Skeletal muscle satellite cell (primary cell): ENCODE measurements around the gene AGFG2. TPM values are rescaled to one million over a fixed set of nuclear protein-coding genes. Genes with fewer than 3 reads are reported as not detected.
"Not testable (repeated sequence)": the region's sequence is repeated elsewhere in the genome, so short reads cannot be mapped to it uniquely, and the experiment has no call there.

Experiments
- H3K27me3 ChIP-seq: 2 replicates; pipeline ENCODE4 v1.7.0; 2013; ENCODE audit warnings: low read length; ENCODE audit not compliant: control insufficient read depth, insufficient read depth
- H3K36me3 ChIP-seq: 2 replicates; pipeline ENCODE4 v1.7.0; 2013; ENCODE audit warnings: mild to moderate bottlenecking, control low read depth, low read length; ENCODE audit not compliant: insufficient read depth
- H3K4me1 ChIP-seq: 2 replicates; pipeline ENCODE4 v1.7.0; 2013; ENCODE audit warnings: low read length; ENCODE audit not compliant: control insufficient read depth, insufficient read depth
- H3K4me2 ChIP-seq: 2 replicates; pipeline ENCODE4 v1.7.0; 2013; ENCODE audit warnings: mild to moderate bottlenecking, low read length
- H3K4me3 ChIP-seq: 2 replicates; pipeline ENCODE4 v1.7.0; 2013; ENCODE audit warnings: low read length
- H3K9ac ChIP-seq: 2 replicates; pipeline ENCODE4 v1.7.0; 2013; ENCODE audit warnings: mild to moderate bottlenecking, low read depth, low read length, moderate library complexity
- H3K9me3 ChIP-seq: replicated peaks from 2 replicates; pipeline ENCODE4 v1.7.0; 2013; ENCODE audit warnings: mild to moderate bottlenecking, control low read depth, low read length
- total RNA-seq: library from RNA; depleted of rRNA; stranded (reverse); fragments of >200 nt; gene quantifications from 2 replicates; pipeline ENCODE4 v1.2.3, GENCODE V29; 2012; rRNA removed

Gene AGFG2
- total RNA-seq: 12.9 and 14.9 TPM in 2 replicates

- Histone ChIP-seq H3K4me3 (peak within 1 kb of the TSS; percentile 79), H3K36me3 (no peaks in the 10 kb centered on the region), H3K9ac (peak within 1 kb of the TSS; percentile 62), H3K27me3 (peaks cover 5% of the 10 kb centered on the region), H3K4me2 (peak within 1 kb of the TSS; percentile 85), H3K4me1 (peaks cover 26% of the 10 kb centered on the region), H3K9me3 (no peaks in the 10 kb centered on the region)
Measured at GRCh38 chr7:100538654-100539435, at the start of gene AGFG2. AGFG2 (plus strand) TSS chr7:100539203; CDS start chr7:100539347, 144 bp downstream.

GRCh38 chr7:100489824-100490223, 49.2 kb upstream of the AGFG2 start:
- no peak overlapping the region for H3K4me2 ChIP-seq
- H3K36me3 ChIP-seq: no peaks in the 10 kb centered on the region
- H3K4me1 ChIP-seq: peaks cover 12% of the 10 kb centered on the region
- H3K9ac ChIP-seq: no peak overlapping the region
- peaks cover 4% of the 10 kb centered on the region for H3K27me3 ChIP-seq
- no peak overlapping the region for H3K4me3 ChIP-seq
- no peaks in the 10 kb centered on the region for H3K9me3 ChIP-seq

- Histone ChIP-seq H3K4me1 (peaks cover 7% of the 10 kb centered on the region), H3K27me3 (peaks cover 4% of the 10 kb centered on the region), H3K4me3 (no peak overlapping the region), H3K4me2 (no peak overlapping the region), H3K36me3 (no peaks in the 10 kb centered on the region), H3K9me3 (no peaks in the 10 kb centered on the region), H3K9ac (no peak overlapping the region)
Measured at GRCh38 chr7:100490483-100491191, 48.4 kb upstream of the AGFG2 start.

GRCh38 chr7:100491192-100491578, 47.8 kb upstream of the AGFG2 start:
- Histone ChIP-seq H3K36me3 (no peaks in the 10 kb centered on the region), H3K9ac (no peak overlapping the region), H3K27me3 (peaks cover 4% of the 10 kb centered on the region), H3K4me1 (peaks cover 5% of the 10 kb centered on the region), H3K4me2 (no peak overlapping the region), H3K9me3 (no peaks in the 10 kb centered on the region), H3K4me3 (no peak overlapping the region)

GRCh38 chr7:100492738-100493475, 46.1 kb upstream of the AGFG2 start:
- Histone ChIP-seq H3K27me3 (peaks cover 4% of the 10 kb centered on the region), H3K4me3 (peak overlapping the region; percentile 65), H3K9ac (peak overlapping the region; percentile 35)

GRCh38 chr7:100493476-100494264, 45.3 kb upstream of the AGFG2 start:
- Histone ChIP-seq H3K9me3 (no peaks in the 10 kb centered on the region), H3K36me3 (no peaks in the 10 kb centered on the region), H3K9ac (peak overlapping the region; percentile 35), H3K4me3 (peak overlapping the region; percentile 65), H3K27me3 (peaks cover 4% of the 10 kb centered on the region), H3K4me2 (peak overlapping the region; percentile 78), H3K4me1 (peaks cover 5% of the 10 kb centered on the region)

More at GRCh38 chr7:100492738-100493475, 46.1 kb upstream of the AGFG2 start:
- H3K4me2 ChIP-seq: peak overlapping the region; percentile 78
- no peaks in the 10 kb centered on the region for H3K36me3 ChIP-seq
- peaks cover 5% of the 10 kb centered on the region for H3K4me1 ChIP-seq
- H3K9me3 ChIP-seq: no peaks in the 10 kb centered on the region

GRCh38 chr7:100496509-100496908, 42.5 kb upstream of the AGFG2 start:
- no peak overlapping the region for H3K9ac ChIP-seq

GRCh38 chr7:100500743-100501142, 38.3 kb upstream of the AGFG2 start:
- not testable (repeated sequence) for H3K4me2 ChIP-seq, H3K27me3 ChIP-seq, H3K4me3 ChIP-seq, H3K9me3 ChIP-seq, H3K36me3 ChIP-seq, H3K9ac ChIP-seq
- H3K4me1 ChIP-seq: peaks cover 20% of the 10 kb centered on the region

More at GRCh38 chr7:100496509-100496908, 42.5 kb upstream of the AGFG2 start:
- Histone ChIP-seq H3K4me2 (no peak overlapping the region), H3K27me3 (peaks cover 4% of the 10 kb centered on the region), H3K9me3 (no peaks in the 10 kb centered on the region), H3K36me3 (no peaks in the 10 kb centered on the region), H3K4me1 (peaks cover 5% of the 10 kb centered on the region), H3K4me3 (no peak overlapping the region)

GRCh38 chr7:100504031-100504430, 35.0 kb upstream of the AGFG2 start:
- not testable (repeated sequence) for H3K27me3 ChIP-seq, H3K36me3 ChIP-seq, H3K4me2 ChIP-seq, H3K9ac ChIP-seq, H3K9me3 ChIP-seq, H3K4me3 ChIP-seq
- H3K4me1 ChIP-seq: peaks cover 22% of the 10 kb centered on the region

GRCh38 chr7:100504887-100505611, 34.0 kb upstream of the AGFG2 start:
- Histone ChIP-seq H3K4me2 (no peak overlapping the region), H3K36me3 (no peaks in the 10 kb centered on the region), H3K4me1 (peaks cover 28% of the 10 kb centered on the region), H3K4me3 (no peak overlapping the region), H3K27me3 (no peaks in the 10 kb centered on the region), H3K9me3 (no peaks in the 10 kb centered on the region), H3K9ac (no peak overlapping the region)
